SW480 (cell line): ENCODE measurements around the gene CSMD2.
A peak's percentile ranks its signal among the peaks of the same experiment; 100 is the strongest.

Source experiments
- DNase-seq: peaks from one replicate; pipeline ENCODE4 v3.0.0-alpha.2; 2016; ENCODE audit warnings: low spot score

The CSMD2 gene

DNA sequence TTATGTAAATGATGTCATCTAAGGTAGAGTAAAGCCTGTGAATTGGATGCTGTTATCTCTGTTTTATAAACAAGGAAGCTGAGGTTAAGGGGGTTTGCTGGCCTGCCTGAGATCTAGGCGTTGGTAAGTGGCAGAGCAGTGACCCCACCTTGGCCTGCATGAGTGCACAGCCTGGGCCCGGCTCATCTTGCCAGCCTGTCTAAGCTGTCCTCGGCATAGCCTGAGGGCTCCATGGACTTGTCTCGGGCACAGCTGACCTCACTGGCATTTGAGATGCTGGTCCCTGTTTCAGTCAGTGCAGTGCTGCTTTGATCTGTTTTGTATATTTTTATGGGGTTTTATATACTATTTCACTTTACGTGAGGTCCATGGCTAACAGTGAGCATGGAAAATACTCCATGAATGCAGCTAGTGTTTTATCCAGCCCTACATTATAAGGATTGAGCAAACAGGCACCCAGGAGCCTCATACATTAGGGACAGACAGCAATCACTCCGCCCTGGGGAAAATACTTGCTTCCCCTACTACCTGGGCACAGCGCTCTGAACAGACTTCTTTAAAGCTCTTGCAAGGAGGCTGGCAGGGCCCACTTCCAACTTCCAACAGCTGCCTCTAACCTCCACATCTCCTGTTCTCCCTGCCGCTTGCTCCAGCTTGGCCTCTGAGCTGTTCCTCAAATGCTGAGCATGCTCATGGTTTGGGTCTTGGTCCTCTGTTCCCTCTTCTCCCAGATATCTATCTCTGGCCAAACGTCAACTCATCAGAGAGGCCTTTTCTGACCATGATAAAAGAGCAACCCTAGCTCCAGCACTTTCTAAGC lies 451.8 kb downstream of the CSMD2 start:
- DNase-seq, result no peak

- DNase-seq, result no peak
These were observed 452.8 kb downstream of the CSMD2 start for GRCh38 chr1:33712186-33712585.

DNA sequence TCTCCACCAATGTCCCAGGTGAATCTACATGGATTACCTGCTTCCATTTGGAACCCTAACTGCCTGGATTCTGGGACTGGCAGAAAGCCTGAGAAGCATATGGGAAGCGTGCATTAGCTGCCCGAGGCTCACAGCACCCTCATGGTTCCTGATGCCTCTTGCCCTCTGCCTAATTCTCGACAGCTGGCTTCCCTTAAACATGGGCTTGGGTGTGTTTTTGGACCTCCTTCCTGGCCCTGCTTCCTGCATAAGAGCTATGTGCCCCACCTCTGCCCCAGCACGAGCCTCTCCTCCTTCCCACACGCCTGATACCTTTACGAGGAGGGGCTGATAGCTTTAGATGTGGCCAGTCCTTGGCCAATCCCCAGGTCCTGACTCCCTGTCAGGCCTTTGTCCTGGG lies 453.5 kb downstream of the CSMD2 start:
- peak; percentile 5 for DNase-seq

GRCh38 chr1:33710967-33711366 lies 454.1 kb downstream of the CSMD2 start:
- no peak for DNase-seq

DNA sequence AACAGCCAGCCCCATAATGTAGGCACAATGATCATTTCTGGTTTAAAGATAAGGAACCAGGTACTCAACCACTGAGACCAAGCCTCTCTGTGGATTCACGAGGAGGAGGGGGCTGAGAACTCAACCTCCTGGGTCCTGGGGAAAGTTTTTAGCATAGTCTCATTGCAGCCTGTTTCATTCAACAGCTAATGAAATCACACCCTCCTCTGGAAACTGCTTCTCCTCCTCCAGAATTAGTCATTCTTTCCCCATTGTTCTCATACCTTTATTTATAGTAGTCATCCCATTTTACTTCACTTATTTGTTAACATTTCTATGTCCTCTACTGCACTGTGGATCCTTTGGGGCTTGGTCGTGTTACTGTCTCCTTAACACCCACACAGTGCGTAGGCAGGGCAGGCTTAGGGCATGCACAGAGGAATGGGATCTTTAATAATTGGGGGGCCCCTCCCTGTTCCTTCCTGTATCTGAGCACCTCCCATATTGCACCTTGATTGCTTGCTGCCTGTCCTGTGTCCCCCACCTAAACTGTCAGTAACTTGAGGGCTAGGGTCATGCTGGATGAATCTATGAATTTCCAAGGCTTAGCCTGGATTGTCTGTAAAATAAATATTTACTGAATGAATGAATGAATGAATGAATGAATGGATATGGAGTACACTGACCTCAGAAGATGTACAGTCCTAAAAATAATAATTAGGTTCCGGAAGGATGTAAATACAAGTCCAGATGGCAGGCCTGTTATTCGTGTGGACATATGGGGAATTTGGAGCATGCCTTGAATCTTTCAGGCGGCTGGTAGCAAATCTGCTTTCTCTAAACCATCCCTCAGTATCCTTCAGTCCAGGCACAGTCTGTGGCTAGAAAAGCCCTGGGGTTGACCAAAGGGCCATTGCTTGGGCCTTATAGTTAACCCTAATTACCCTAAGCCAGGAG lies 455.0 kb downstream of the CSMD2 start:
- DNase-seq, result no peak

GRCh38 chr1:33709174-33709782 lies 455.8 kb downstream of the CSMD2 start:
- DNase-seq, result no peak

GRCh38 chr1:33706634-33707255 lies 458.3 kb downstream of the CSMD2 start:
- DNase-seq, result no peak

DNA sequence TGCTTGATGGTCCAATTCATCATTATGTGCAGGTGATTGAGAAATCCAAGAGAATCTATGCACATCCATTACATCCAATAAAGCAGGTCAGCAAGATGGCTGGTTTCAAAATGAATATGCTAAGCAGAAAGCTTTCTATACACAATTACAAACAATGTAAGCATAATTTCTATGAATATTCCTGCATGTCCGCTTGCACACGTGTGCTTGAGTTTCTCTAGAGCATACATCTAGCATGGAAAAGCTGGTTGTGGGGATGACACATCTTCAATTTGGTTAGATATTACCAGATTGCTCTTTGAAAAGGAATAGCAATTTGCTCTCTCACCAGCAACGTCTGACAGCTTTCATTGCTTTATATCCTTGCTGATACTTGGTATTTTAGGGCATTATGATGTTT lies 461.6 kb downstream of the CSMD2 start:
- DNase-seq, result no peak

DNA sequence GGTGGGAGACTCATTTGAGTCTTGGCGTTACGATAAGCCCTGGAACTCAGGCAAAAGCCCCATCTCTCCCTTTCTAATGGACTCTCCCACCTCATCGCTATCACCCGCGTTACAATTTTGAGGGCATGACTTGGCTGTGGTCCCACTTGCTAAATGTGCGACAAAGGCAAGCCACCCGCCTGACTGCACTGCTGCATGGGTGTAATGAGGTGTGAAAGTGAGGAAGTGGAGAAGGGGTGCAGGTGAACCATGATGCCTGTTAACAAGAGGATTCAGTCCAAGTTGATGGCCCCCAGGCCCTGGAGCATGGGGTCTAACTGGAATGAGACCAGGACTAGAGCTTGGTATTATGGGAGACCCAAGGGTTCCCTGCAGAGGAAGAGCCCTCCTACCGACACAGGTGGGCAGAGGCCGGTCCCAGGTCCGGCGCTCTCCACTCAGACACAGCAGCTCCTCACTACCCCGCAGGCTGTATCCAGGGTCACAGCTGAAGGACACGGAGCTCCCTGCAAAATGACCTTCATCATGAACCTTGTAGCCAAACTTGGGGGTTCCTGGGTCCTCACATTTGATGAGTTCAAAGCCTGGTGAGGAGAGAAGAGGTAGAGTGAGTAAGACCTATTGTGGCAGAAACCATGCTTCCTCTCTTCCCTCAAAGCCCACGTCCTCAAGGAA lies 466.5 kb downstream of the CSMD2 start:
- no peak for DNase-seq

GRCh38 chr1:33697816-33698215 lies 467.2 kb downstream of the CSMD2 start:
- no peak for DNase-seq

GRCh38 chr1:33696962-33697361 lies 468.1 kb downstream of the CSMD2 start:
- DNase-seq, result no peak

DNA sequence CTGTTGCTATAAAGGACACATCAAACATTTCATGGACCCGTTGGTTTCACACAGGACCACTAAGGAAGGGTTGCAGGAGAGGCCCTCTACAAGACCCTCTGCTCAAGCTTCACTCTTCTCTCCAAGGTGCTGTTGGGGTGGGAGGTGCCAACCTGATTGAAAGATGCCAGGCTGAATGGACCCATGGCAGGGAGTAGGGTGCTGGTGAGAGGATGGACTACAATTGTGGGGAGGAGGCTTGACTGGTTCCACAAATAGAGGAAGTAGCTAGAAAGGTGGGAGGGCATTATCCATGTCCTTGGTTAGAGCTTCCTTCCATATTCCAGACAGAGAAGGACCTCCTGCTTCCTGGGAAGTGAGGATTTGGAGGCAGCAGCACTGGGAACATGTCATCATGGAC lies 468.7 kb downstream of the CSMD2 start:
- no peak for DNase-seq

DNA sequence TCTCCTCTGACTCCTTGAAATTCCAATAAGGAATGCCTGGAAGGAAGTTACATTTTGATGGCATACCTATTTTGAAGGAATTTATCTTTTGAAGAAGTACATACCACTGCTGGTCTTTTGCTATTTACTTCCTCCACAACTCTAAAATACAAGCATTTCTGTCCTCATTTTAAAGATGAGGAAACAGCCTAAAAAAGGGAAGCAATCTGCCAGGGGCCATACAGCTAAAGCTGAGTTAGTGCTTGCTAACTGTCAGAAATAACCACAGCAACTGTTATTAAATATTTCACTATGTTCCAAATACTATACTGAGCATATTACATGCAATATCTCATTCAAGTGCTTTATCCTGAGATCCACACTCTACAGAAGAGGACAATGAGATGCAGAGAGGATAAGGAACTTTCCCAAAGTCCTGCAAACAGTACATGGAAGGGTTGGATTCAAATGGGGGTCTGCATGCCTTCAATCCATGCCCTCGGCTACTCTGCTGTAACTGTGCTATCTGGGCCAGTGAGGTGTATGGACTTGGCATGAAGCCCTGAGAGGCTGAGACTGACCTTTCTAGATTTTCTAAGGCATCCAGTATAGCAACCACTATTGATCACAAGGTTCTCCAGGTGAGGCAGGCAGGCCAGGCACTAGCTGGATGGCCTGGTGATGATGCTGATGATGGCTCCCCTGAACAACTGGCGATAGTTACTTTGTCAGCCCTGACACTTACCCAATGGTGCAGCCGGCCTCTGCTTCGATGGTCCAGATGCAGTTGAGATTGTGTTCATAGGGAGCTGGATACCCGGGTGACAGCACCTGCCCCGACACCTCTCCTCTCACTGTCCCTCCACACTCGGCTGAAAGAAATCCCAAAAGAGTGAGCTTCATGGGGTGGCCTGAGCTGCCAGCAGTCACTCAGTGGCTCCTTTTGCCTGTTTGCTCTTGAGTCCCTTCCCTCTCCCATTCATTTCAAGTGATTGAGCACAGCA lies 472.5 kb downstream of the CSMD2 start:
- no peak for DNase-seq

GRCh38 chr1:33687000-33687399 lies 478.0 kb downstream of the CSMD2 start:
- no peak for DNase-seq

DNA sequence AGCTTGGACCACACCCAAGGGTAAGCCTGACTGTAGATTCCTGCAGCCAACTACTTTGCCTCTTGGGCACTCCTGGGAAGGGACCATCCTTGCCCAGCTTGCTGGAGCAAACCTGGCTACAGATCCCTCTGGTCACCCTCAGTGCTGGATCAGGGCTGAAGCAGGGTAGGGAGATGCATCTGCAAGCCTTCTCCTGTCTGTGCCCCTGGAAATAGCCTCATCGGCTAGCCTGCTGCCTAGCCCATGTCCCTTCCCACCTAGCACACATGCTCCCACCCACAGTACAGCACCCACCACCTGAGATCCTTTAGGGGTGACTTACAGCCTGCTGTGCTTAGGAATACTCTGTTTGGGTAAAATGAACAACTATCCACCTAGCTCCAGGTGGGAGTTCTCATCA lies 478.5 kb downstream of the CSMD2 start:
- DNase-seq, result no peak

- DNase-seq, result no peak
These were observed 479.8 kb downstream of the CSMD2 start for GRCh38 chr1:33685256-33685655.

- no peak for DNase-seq
These were observed 480.4 kb downstream of the CSMD2 start for GRCh38 chr1:33684396-33685179.

DNA sequence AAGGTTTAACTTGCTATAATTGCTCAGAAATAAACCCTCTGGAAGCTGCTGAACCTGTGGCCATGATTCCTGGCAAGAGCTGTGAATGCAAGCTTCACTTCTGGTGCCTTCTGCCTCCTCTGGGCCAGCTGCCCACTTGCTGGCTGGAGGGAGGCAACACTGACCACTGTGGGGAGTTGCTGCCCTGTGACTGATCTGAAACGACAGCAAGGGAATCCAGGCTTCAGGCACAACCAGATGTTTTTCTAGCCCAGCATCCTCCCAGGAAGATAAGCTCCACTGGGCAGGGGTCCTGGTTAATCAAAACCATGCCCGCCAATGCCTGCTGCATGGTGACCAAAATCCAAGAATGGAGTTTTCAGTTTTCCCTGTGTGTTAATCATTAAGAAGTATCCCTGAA lies 481.1 kb downstream of the CSMD2 start:
- DNase-seq, result no peak

DNA sequence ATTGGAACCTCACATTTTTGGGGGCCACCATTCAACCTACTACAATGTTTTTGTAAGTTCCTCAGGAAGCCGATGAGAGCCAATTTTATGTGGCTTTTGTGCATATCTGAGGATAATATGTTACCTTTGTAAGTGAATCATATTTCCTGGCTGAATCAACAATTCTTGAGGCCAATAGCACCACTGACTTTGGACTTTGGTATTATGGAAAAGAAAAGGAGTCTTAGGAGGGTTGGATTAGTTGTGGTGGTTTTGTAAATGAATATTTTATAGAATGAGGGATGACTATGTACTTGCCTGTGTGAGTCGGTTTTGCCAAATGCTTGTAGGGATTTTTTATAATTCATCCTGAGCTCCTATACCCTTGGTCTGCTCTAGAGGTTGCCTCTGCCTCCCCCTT lies 482.7 kb downstream of the CSMD2 start:
- no peak for DNase-seq
